Breast epithelium (tissue), 3 donors: ENCODE data around the gene INTS15.

ENCODE experiments used
- CTCF ChIP-seq, 3 donors: fragments of 450-650 bp; IDR thresholded peaks; one replicate each; pipeline ENCODE4 v1.5.1; 2016 to 2017; ENCODE audit warnings: antibody characterized with exemption in 3 of 3, mild to moderate bottlenecking in 3 of 3, moderate library complexity in 3 of 3
- POLR2A ChIP-seq: fragments of 450-650 bp; IDR thresholded peaks from one replicate; pipeline ENCODE4 v1.6.1; 2016; ENCODE audit warnings: antibody characterized with exemption, mild to moderate bottlenecking, moderate library complexity

DNA sequence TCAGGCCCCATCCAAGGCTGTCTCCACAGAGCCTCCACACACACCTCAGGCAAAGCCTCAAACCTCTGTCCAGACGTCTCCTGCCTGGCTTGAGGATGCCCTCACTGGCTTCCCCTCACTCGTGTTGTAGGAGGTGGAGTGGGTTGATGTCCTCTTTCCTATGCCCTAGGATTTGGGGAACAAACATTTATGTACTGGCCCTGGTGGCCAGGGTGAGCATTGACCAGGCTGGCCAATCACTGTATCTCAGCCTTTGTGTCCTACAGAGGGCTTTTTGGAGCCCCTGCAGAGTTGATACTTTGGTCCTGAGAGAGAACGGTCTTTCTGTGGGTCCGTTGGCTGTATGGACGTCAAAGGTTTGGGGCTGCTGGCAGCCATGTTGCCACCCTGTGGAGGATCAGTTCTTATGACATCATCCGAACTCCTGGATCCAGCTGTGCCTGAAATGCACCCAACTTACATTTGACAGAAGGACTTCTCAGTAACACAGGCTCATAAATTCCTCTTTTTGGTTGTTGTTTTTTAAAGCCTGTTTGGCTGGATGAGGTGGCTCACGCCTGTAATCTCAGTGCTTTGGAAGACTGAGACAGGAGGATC is 36.3 kb upstream of the INTS15 start:
- TF ChIP-seq POLR2A: no peak
- TF ChIP-seq CTCF (IDR thresholded peaks at IDR 0.05): no peak
